ENCODE results near the gene RAB1B. TPM values are rescaled to one million over a fixed set of nuclear protein-coding genes. Genes with fewer than 3 reads are reported as not detected.

RAB1B gene
- total RNA-seq, 1 donor from 2014 or later: 139 TPM

Other genes with a start within 250 kb of the RAB1B start
- 0.46 and 0.78 TPM in 2 replicates for gene CATSPER1, start 242.2 kb upstream of the RAB1B start, total RNA-seq
- gene GAL3ST3, start 219.5 kb upstream of the RAB1B start, total RNA-seq: 0.18 TPM in 1 of 2 replicates, not detected in the other
- 252 and 268 TPM in 2 replicates for gene SF3B2, start 216.3 kb upstream of the RAB1B start, total RNA-seq
- 75.6 and 83.7 TPM in 2 replicates for gene PACS1, start 198.4 kb upstream of the RAB1B start, total RNA-seq
- 48.3 and 51.9 TPM in 2 replicates for gene KLC2, start 10.9 kb upstream of the RAB1B start, total RNA-seq
- 0.91 and 1.5 TPM in 2 replicates for gene CNIH2, start 9.5 kb downstream of the RAB1B start, total RNA-seq
- gene YIF1A, start 20.5 kb downstream of the RAB1B start, total RNA-seq: 78.9 and 85.2 TPM in 2 replicates
- not detected in 2 replicates for gene TMEM151A, start 23.3 kb downstream of the RAB1B start, total RNA-seq
- gene CD248, start 48.4 kb downstream of the RAB1B start, total RNA-seq: not detected in 2 replicates
- gene RIN1, start 67.8 kb downstream of the RAB1B start, total RNA-seq: 1.5 and 1.6 TPM in 2 replicates
- gene BRMS1, start 76.5 kb downstream of the RAB1B start, total RNA-seq: 45.1 and 46.0 TPM in 2 replicates
- 10.5 and 11.0 TPM in 2 replicates for gene B4GAT1, start 79.0 kb downstream of the RAB1B start, total RNA-seq
- 18.7 and 19.1 TPM in 2 replicates for gene SLC29A2, start 103.1 kb downstream of the RAB1B start, total RNA-seq
- 0.09 and 0.16 TPM in 2 replicates for gene NPAS4, start 152.4 kb downstream of the RAB1B start, total RNA-seq
- gene MRPL11, start 170.2 kb downstream of the RAB1B start, total RNA-seq: 92.9 and 96.1 TPM in 2 replicates
- gene PELI3, start 198.3 kb downstream of the RAB1B start, total RNA-seq: 14.6 and 15.7 TPM in 2 replicates
- 109 and 119 TPM in 2 replicates for gene DPP3, start 211.8 kb downstream of the RAB1B start, total RNA-seq
- gene BBS1, start 242.0 kb downstream of the RAB1B start, total RNA-seq: 12.6 and 14.9 TPM in 2 replicates